SU-DHL-6 (cell line): ENCODE measurements around the gene TP63.

Experiments
- EZH2phosphoT487 ChIP-seq: fragments of 200-600 bp; sonication (generic), shearing (Covaris generic); conservative IDR thresholded peaks from 2 replicates; pipeline ENCODE4 v1.6.1; 2018; ENCODE audit warnings: mild to moderate bottlenecking, antibody characterized with exemption, low read length, moderate library complexity, mixed read lengths
- TF ChIP-seq, protein P1 (sequence below): fragments of 200-600 bp; sonication (generic); IDR thresholded peaks from one replicate; pipeline ENCODE4 v1.5.1; 2017; ENCODE audit warnings: antibody characterized with exemption, mild to moderate bottlenecking, low read length, moderate library complexity; ENCODE audit not compliant: insufficient read depth, poor library complexity, severe bottlenecking

DNA sequence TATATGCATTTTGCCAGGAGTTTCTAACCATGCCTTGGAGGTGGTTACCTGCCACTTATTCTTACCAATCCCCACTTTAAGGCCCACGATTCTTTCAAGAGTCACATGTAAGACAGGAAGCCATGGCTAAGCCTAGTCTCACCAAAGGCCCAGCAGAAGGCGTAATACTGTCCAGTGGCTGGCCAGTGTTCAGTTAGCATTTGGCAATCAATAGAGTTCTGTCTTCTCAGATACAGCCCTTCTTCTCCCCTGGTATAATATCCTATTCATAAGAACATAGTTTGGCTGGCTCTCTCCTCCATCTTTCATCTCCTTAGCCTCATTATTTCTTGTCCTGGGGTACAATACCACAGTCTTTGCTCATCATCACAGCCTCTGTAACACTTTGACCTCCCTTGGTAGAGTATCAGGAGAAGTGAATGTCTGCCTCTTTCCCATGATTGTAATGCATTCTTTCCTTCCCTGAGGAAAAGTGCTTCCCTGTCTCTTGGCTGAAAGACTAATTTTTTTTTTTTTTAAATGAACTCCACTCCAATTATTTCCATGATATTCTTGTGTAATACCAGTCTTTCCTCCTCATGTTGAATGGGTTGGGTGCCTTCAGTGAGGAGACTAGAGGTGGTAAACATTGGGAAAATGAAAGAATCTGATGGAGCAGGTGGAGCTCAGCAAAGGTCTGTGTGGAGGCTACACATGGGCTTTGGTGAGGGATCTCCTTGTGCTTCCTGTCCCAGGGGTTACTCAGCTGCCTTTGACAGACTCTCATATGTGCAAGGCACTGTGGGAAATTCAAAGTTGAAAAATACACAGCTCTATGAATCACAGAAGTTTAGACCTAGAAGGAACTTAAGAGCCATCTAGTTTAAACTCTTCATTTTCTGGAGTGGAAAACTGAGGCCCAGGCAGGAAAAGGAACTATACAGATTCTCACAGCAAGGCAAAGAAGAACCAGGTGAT lies 271.3 kb downstream of the TP63 start:
- TF ChIP-seq, protein P1, sequence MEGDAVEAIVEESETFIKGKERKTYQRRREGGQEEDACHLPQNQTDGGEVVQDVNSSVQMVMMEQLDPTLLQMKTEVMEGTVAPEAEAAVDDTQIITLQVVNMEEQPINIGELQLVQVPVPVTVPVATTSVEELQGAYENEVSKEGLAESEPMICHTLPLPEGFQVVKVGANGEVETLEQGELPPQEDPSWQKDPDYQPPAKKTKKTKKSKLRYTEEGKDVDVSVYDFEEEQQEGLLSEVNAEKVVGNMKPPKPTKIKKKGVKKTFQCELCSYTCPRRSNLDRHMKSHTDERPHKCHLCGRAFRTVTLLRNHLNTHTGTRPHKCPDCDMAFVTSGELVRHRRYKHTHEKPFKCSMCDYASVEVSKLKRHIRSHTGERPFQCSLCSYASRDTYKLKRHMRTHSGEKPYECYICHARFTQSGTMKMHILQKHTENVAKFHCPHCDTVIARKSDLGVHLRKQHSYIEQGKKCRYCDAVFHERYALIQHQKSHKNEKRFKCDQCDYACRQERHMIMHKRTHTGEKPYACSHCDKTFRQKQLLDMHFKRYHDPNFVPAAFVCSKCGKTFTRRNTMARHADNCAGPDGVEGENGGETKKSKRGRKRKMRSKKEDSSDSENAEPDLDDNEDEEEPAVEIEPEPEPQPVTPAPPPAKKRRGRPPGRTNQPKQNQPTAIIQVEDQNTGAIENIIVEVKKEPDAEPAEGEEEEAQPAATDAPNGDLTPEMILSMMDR = no peak
- TF ChIP-seq EZH2phosphoT487 = no peak
